A549 (cell line): Measurements from ENCODE around the gene PCDHGC5. TPM values are rescaled to one million over a fixed set of nuclear protein-coding genes. Genes with fewer than 3 reads are reported as not detected.

ENCODE experiments used
- ATAC-seq, 2 experiments: fragments of 200-7000 bp in 1 of 2; fragments of >200 bp in 1 of 2; cut with Nextera tagmentation in 1 of 2; cut with Tn5 transposase in 1 of 2; 3 replicates each; pipeline versions ENCODE4 v1.8.0 to v1.9.1; 2018 to 2020; ENCODE audit warnings: mild to moderate bottlenecking in 1 of 2, moderate library complexity in 1 of 2
- CTCF ChIA-PET: fragments of 300-600 bp; sonication (Branson Sonifier 250); formaldehyde crosslinking; extraction: SDS; loops from one replicate; lab custom pipeline; 2021; ENCODE audit warnings: antibody characterized with exemption, inconsistent platforms; lab: Yijun Ruan, JAX
- POLR2A ChIA-PET: fragments of 350-600 bp; formaldehyde crosslinking; extraction: SDS; loops from one replicate; lab custom pipeline; 2021; ENCODE audit warnings: antibody characterized with exemption, inconsistent platforms; lab: Yijun Ruan, JAX
- DNase-seq, 2 experiments: peaks; one replicate each; pipeline versions ENCODE4 v3.0.0 to v3.0.0-alpha.2; 2011 to 2016; ENCODE audit warnings: low read depth in 1 of 2, low spot score in 1 of 2
- FAIRE-seq: peaks from 2 replicates; lab custom pipeline; 2011; peaks lifted over from hg19 to GRCh38; lab: Jason Lieb, UNC
- H3K27ac ChIP-seq, 2 experiments: fragments of >200 bp; sonication (Bioruptor Twin); formaldehyde crosslinking; 3 replicates each; pipeline ENCODE4 v1.5.1; 2016 to 2017
- H3K4me1 ChIP-seq: fragments of >200 bp; sonication (Bioruptor Twin); formaldehyde crosslinking; 3 replicates; pipeline ENCODE4 v1.6.1; 2016
- H3K4me2 ChIP-seq: fragments of >200 bp; sonication (Bioruptor Twin); formaldehyde crosslinking; 3 replicates; pipeline ENCODE4 v1.6.1; 2016
- H3K4me3 ChIP-seq: fragments of >200 bp; sonication (Bioruptor Twin); formaldehyde crosslinking; 3 replicates; pipeline ENCODE4 v1.5.1; 2016
- H3K9me3 ChIP-seq: fragments of >200 bp; sonication (Bioruptor Twin); formaldehyde crosslinking; 3 replicates; pipeline ENCODE4 v1.6.1; 2016
- BCL3 ChIP-seq: fragments of >200 bp; sonication (Bioruptor Twin); formaldehyde crosslinking; IDR thresholded peaks from 3 replicates; pipeline ENCODE4 v1.6.1; 2016
- CBX8 ChIP-seq: fragments of 200-600 bp; sonication (generic); IDR thresholded peaks from 2 replicates; pipeline ENCODE4 v1.6.1; 2016
- CHD4 ChIP-seq: fragments of 200-600 bp; sonication (generic); IDR thresholded peaks from 2 replicates; pipeline ENCODE4 v1.6.1; 2016; ENCODE audit warnings: antibody characterized with exemption, mild to moderate bottlenecking, borderline replicate concordance
- ELK1 ChIP-seq: fragments of 150-350 bp; IDR thresholded peaks from 2 replicates; pipeline ENCODE4 v1.6.1; 2014; ENCODE audit warnings: low read depth, mild to moderate bottlenecking, low read length
- FOSL2 ChIP-seq, 2 experiments: fragments of 450-650 bp in 1 of 2; fragments of >200 bp in 1 of 2; sonication (Bioruptor Twin) in 1 of 2; formaldehyde crosslinking; IDR thresholded peaks; 2 replicates each; pipeline versions ENCODE4 v1.5.0 to v1.6.1; 2016 to 2020; ENCODE audit warnings: mild to moderate bottlenecking in 1 of 2, moderate library complexity in 1 of 2
- FOXS1 ChIP-seq: fragments of 250-450 bp; sonication (Bioruptor Pico); IDR thresholded peaks from 2 replicates; pipeline ENCODE4 v1.5.0; 2020; ENCODE audit warnings: mild to moderate bottlenecking, moderate library complexity
- GATA3 ChIP-seq: IDR thresholded peaks from 2 replicates; pipeline ENCODE4 v1.6.1; 2012; ENCODE audit warnings: borderline replicate concordance
- HEYL ChIP-seq: fragments of 250-450 bp; sonication (Bioruptor Pico); IDR thresholded peaks from 2 replicates; pipeline ENCODE4 v1.8.0; 2021; ENCODE audit warnings: mild to moderate bottlenecking, moderate library complexity
- HOXB13 ChIP-seq: fragments of 250-450 bp; sonication (Bioruptor Pico); IDR thresholded peaks from 2 replicates; pipeline ENCODE4 v1.5.0; 2020; ENCODE audit warnings: low read depth, mild to moderate bottlenecking, moderate library complexity
- KDM1A ChIP-seq: fragments of 200-600 bp; sonication (generic); IDR thresholded peaks from 2 replicates; pipeline ENCODE4 v1.6.1; 2016; ENCODE audit warnings: low read depth, mild to moderate bottlenecking
- KDM5A ChIP-seq: fragments of 200-600 bp; sonication (generic); IDR thresholded peaks from 2 replicates; pipeline ENCODE4 v1.6.1; 2016; ENCODE audit warnings: antibody characterized with exemption, mild to moderate bottlenecking
- MAZ ChIP-seq: fragments of 150-350 bp; IDR thresholded peaks from 2 replicates; pipeline ENCODE4 v1.6.1; 2014; ENCODE audit warnings: antibody characterized with exemption, low read depth, low read length, borderline replicate concordance
- PHF8 ChIP-seq: fragments of 200-600 bp; sonication (generic); IDR thresholded peaks from 2 replicates; pipeline ENCODE4 v1.6.1; 2016; ENCODE audit warnings: low read depth, mild to moderate bottlenecking, antibody characterized with exemption, moderate library complexity, borderline replicate concordance
- SMC3 ChIP-seq: fragments of >200 bp; sonication (Bioruptor Twin); formaldehyde crosslinking; IDR thresholded peaks from 3 replicates; pipeline ENCODE4 v1.6.1; 2018; ENCODE audit warnings: inconsistent platforms
- ZFP36 ChIP-seq: fragments of 450-650 bp; IDR thresholded peaks from 2 replicates; pipeline ENCODE4 v1.6.1; 2014; ENCODE audit warnings: borderline replicate concordance; ENCODE audit not compliant: partially characterized antibody
- ZNF302 ChIP-seq: fragments of 250-450 bp; sonication (Bioruptor Pico); IDR thresholded peaks from 2 replicates; pipeline ENCODE4 v1.9.0; 2021; ENCODE audit warnings: inconsistent platforms, mild to moderate bottlenecking, moderate library complexity
- WGBS: methylation state at CpG from one replicate; pipeline ENCODE4 v1.1.6; 2017; ENCODE audit errors: missing lambda C conversion rate; 5-methylcytosine and 5-hydroxymethylcytosine counted together
- polyA plus RNA-seq, 4 experiments: library from polyadenylated mRNA; depleted of rRNA in 3 of 4; stranded (reverse); fragments of >200 nt; fragmentation: RNase III in 1 of 4; extraction: RNeasy Plus Mini Kit Qiagen cat#74134 plus additional on column Dnase treatment in 1 of 4; gene quantifications; 2 replicates in 3 of 4; 3 replicates in 1 of 4; pipeline ENCODE4 v1.2.3, GENCODE V29; 2011 to 2017
- TF ChIP-seq, protein P1 (sequence below): IDR thresholded peaks from 2 replicates; pipeline ENCODE4 v1.6.1; 2012
- TF ChIP-seq, protein P2 (sequence below): fragments of >200 bp; sonication (Bioruptor Twin); formaldehyde crosslinking; IDR thresholded peaks from 2 replicates; pipeline ENCODE4 v1.6.1; 2016
- TF ChIP-seq, protein P3 (sequence below): fragments of 200-600 bp; sonication (generic); IDR thresholded peaks from 2 replicates; pipeline ENCODE4 v1.6.1; 2016; ENCODE audit warnings: antibody characterized with exemption, mild to moderate bottlenecking, moderate library complexity

Gene PCDHGC5
- polyA plus RNA-seq, 2 of the 4 experiments (the other 2 are of a cell fraction) = not detected

DNA sequence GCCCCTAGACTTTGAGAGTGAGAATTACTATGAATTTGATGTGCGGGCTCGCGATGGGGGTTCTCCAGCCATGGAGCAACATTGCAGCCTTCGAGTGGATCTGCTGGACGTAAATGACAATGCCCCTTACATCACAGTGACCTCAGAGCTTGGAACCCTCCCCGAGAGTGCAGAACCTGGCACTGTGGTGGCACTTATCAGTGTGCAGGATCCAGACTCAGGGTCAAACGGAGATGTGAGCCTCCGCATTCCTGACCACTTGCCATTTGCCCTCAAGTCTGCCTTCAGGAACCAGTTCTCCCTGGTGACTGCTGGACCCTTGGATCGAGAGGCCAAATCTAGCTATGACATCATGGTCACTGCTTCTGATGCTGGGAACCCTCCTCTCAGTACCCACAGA, 2.8 kb upstream of the PCDHGC5 start:
- CTCF ChIA-PET = interaction anchor here (1.1 to 1.7 kb wide), 7 partner anchors 16 to 134 kb away, joined by 3 to 5 read pairs (median 3); no protein-coding TSS in a partner anchor
- ATAC-seq = no peak

GRCh38 chr5:141487131-141487530, 1.8 kb upstream of the PCDHGC5 start:
- no peaks in the 10 kb centered on the region for H3K9me3 ChIP-seq
- POLR2A ChIA-PET = no interaction called here
- WGBS = 15% methylated on average over 7 of the region's 7 CpGs
- CTCF ChIA-PET = interaction anchor here (1.1 to 1.3 kb wide), 2 partner anchors 18 to 25 kb away, joined by 3 to 5 read pairs; no protein-coding TSS in a partner anchor
- no peak overlapping the region for H3K27ac ChIP-seq
- H3K4me3 ChIP-seq = no peak overlapping the region
- FAIRE-seq (no peak), DNase-seq (no peak), ATAC-seq (no peak)
- H3K4me2 ChIP-seq = no peak overlapping the region
- no peak for TF ChIP-seq SMC3
- TF ChIP-seq ELK1 = no peak
- TF ChIP-seq, protein P1, sequence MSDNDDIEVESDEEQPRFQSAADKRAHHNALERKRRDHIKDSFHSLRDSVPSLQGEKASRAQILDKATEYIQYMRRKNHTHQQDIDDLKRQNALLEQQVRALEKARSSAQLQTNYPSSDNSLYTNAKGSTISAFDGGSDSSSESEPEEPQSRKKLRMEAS = no peak
- H3K4me1 ChIP-seq = no peaks in the 10 kb centered on the region

More for the DNA sequence above, 2.8 kb upstream of the PCDHGC5 start:
- 70% methylated on average over 9 of the region's 9 CpGs for WGBS
- Histone ChIP-seq H3K4me2 (no peak overlapping the region), H3K27ac (no peak overlapping the region), H3K4me3 (no peak overlapping the region), H3K4me1 (no peaks in the 10 kb centered on the region), H3K9me3 (no peaks in the 10 kb centered on the region)
- POLR2A ChIA-PET = no interaction called here
- DNase-seq (no peak), FAIRE-seq (no peak)
- TF ChIP-seq KDM1A = no peak
- TF ChIP-seq ZFP36 = no peak
- TF ChIP-seq ZNF302 (CRISPR knock-in tag) = no peak
- no peak for TF ChIP-seq GATA3
- no peak for TF ChIP-seq FOXS1 (CRISPR knock-in tag)
- TF ChIP-seq, protein P2, sequence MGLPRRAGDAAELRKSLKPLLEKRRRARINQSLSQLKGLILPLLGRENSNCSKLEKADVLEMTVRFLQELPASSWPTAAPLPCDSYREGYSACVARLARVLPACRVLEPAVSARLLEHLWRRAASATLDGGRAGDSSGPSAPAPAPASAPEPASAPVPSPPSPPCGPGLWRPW = no peak
- TF ChIP-seq SMC3 = no peak
- TF ChIP-seq PHF8 = no peak
- TF ChIP-seq FOSL2 (IDR thresholded peaks at IDR 0.05) = no peak
- TF ChIP-seq FOSL2 (CRISPR knock-in tag; IDR thresholded peaks at IDR 0.05) = no peak
- no peak for TF ChIP-seq MAZ
- no peak for TF ChIP-seq HEYL (CRISPR knock-in tag)
- TF ChIP-seq BCL3 = no peak
- TF ChIP-seq CHD4 = no peak
- no peak for TF ChIP-seq KDM5A
- TF ChIP-seq, protein P3, sequence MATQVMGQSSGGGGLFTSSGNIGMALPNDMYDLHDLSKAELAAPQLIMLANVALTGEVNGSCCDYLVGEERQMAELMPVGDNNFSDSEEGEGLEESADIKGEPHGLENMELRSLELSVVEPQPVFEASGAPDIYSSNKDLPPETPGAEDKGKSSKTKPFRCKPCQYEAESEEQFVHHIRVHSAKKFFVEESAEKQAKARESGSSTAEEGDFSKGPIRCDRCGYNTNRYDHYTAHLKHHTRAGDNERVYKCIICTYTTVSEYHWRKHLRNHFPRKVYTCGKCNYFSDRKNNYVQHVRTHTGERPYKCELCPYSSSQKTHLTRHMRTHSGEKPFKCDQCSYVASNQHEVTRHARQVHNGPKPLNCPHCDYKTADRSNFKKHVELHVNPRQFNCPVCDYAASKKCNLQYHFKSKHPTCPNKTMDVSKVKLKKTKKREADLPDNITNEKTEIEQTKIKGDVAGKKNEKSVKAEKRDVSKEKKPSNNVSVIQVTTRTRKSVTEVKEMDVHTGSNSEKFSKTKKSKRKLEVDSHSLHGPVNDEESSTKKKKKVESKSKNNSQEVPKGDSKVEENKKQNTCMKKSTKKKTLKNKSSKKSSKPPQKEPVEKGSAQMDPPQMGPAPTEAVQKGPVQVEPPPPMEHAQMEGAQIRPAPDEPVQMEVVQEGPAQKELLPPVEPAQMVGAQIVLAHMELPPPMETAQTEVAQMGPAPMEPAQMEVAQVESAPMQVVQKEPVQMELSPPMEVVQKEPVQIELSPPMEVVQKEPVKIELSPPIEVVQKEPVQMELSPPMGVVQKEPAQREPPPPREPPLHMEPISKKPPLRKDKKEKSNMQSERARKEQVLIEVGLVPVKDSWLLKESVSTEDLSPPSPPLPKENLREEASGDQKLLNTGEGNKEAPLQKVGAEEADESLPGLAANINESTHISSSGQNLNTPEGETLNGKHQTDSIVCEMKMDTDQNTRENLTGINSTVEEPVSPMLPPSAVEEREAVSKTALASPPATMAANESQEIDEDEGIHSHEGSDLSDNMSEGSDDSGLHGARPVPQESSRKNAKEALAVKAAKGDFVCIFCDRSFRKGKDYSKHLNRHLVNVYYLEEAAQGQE = no peak
- no peak for TF ChIP-seq HOXB13 (CRISPR knock-in tag)
- no peak for TF ChIP-seq CBX8
